Jurkat, Clone E6-1 (cell line): ENCODE results near the gene HNF4A.

Experiments used
- DNase-seq: peaks from one replicate; pipeline ENCODE4 v3.0.0-alpha.2; 2011; ENCODE audit warnings: low read depth, low spot score
- H3K4me3 ChIP-seq: 2 replicates; pipeline ENCODE4 v1.5.1; 2011; ENCODE audit warnings: mild to moderate bottlenecking, low read length, control low read depth, moderate library complexity

The HNF4A gene

GRCh38 chr20:44402391-44403193, 47.1 kb downstream of the HNF4A start:
- no peak overlapping the region for H3K4me3 ChIP-seq

DNA sequence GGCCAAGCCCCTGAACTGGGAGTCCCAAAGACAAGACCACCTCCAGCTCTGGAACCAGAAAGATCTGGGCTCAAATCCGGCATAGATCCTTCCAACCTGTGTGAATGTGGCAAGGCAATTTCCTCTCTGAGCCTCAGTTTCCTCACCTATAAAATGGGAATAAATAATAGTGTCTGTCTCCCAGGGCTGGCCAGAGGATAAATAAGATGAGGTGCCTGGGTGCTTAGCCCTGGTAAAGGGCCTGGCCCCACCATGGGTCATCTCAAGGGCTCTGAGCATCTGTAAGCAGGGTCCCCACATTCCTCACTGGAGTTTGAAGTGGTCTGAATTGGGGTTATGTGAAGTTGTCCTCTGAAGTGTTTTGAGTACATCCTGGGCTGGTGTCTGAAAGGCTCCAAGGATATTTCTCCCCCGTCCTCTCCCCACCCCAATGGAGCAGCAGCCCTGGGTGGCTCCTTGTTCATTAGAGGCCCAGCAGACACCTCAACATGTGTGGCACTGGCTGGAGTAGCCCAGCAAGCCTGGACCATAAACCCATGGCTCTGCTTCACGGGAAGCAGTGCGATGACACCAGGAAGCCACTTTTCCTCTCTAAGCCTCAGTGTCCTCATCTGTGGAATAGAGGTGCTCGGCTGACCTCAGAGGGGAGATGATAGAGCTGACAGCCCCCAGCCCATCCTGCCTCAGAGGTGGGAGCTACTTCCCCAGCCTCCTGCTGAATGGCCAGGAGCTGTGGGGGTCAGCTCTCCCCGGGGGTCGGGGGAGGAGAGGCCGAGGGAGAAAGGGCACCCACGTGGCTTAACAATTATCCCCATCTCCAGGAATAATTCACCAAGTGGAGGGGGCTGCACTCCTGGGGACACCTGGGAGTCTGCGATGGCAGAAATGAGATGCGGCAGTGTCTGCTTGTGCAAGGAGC, 48.0 kb downstream of the HNF4A start:
- no peak for DNase-seq
- no peak overlapping the region for H3K4me3 ChIP-seq

More at GRCh38 chr20:44402391-44403193, 47.1 kb downstream of the HNF4A start:
- no peak for DNase-seq

- DNase-seq: no peak
- no peak overlapping the region for H3K4me3 ChIP-seq
These were observed 49.0 kb downstream of the HNF4A start for GRCh38 chr20:44404204-44405181.

GRCh38 chr20:44405257-44405656, 49.8 kb downstream of the HNF4A start:
- DNase-seq: no peak
- no peak overlapping the region for H3K4me3 ChIP-seq

- DNase-seq: no peak
- H3K4me3 ChIP-seq: no peak overlapping the region
These were observed 50.5 kb downstream of the HNF4A start for GRCh38 chr20:44405785-44406571.

- H3K4me3 ChIP-seq: no peak overlapping the region
- DNase-seq: no peak
These were observed 51.2 kb downstream of the HNF4A start for GRCh38 chr20:44406572-44407137.

- no peak overlapping the region for H3K4me3 ChIP-seq
- no peak for DNase-seq
These were observed 52.1 kb downstream of the HNF4A start for GRCh38 chr20:44407402-44408184.

DNA sequence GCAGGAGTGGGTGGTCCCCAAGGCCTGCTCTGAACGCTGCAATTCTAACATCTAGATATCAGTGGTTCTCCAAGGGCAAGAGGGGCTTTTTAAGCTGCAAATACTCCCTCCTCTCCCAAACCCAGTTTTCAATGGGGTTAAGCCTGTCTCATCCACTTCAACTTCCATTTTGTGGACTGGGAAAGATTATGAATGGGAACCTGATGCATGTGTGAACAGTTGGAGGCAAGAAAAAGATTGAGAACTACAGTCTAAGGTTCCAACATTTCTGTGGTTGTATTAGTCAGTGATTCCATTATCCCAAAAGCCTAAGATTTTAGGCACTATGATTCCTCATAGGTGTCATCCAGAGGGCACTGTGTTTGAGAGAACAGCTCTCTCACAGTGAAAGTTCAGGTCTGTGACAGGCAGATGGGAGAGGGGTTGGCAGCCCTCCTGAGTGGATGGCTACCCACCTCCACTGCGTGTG, 53.7 kb downstream of the HNF4A start:
- H3K4me3 ChIP-seq: no peak overlapping the region
- no peak for DNase-seq

GRCh38 chr20:44410583-44411019, 55.1 kb downstream of the HNF4A start:
- H3K4me3 ChIP-seq: no peak overlapping the region
- no peak for DNase-seq

DNA sequence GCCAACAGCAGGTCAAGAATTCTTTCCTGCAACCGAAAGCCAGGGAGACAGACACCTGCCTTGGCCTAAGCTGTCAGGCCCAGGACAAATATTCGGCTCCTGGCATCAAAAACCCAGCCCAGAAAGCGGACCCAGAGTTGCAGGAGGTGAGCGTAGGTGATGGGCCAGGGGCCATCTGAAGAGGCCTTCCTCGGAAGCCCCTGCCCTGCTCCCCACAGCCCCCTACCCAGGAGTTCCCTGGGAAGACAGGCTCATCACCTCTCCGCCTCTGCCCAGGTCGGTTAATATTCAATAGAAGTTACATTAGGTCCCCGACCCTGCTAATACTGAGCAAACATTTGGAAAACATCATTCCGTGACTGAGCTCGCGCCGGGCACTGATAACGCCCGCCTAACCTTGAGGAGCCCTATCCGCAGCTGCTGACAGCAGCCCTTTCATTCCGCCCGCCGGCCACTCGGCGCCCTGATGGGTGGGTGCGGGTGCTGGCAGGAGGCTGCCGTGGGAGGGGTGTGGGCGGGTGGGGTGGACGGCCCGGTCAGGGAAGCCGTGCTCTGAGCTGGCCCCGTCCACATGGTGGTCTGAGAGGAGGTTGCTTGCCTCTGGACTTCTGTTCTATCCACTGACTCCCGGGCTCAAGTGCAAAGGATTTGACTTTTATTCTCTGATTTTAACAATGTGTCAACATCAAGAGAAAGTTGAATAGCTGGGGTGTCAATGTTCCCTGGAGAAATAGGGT, 55.7 kb downstream of the HNF4A start:
- DNase-seq: no peak
- H3K4me3 ChIP-seq: no peak overlapping the region

GRCh38 chr20:44411757-44412401, 56.4 kb downstream of the HNF4A start:
- no peak overlapping the region for H3K4me3 ChIP-seq
- DNase-seq: no peak

GRCh38 chr20:44412402-44413144, 57.1 kb downstream of the HNF4A start:
- no peak overlapping the region for H3K4me3 ChIP-seq
- no peak for DNase-seq

DNA sequence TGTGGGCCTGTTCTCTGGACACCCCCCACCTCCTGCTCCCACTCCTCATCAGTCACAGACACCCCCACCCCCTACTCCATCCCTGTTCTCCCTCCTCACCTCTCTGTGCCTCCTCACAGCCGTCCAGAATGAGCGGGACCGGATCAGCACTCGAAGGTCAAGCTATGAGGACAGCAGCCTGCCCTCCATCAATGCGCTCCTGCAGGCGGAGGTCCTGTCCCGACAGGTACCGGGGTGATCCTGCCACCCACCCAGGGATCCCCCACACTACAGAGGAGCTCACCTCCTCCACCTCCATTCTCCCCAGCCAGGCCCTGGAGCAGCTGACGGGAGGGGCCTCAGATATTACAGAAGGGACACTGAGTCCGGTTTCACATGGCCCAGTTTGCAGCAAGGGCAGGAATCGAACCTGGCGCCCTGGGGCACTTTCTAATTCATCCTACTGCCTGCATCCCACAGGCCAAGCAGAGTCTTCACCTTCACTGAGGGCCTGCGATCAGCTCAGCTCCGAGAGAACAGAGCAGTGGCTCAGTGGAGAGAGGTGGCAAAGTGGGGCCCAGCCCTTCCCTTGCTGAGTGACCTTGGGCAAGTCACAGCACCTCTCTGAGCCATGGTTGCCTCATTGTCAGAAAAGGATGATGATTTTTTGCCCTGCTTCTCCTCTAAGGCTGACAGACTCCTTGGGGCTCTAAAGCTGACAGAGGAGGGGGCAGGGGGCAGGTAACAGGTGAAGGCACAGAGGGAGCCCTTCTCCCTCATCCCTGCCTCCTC, 58.3 kb downstream of the HNF4A start:
- no peak overlapping the region for H3K4me3 ChIP-seq
- DNase-seq: no peak

DNA sequence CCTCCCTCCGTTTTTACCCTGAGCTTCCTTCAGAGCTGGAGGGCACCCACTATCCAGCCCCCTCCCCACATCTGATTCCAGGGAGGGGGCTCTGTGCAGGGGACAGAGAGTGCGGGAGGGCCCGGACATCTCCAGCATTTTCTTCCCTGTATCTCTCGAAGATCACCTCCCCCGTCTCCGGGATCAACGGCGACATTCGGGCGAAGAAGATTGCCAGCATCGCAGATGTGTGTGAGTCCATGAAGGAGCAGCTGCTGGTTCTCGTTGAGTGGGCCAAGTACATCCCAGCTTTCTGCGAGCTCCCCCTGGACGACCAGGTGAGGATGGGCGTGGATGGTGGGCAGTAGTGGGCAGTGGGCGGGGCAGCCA, 58.8 kb downstream of the HNF4A start:
- no peak overlapping the region for H3K4me3 ChIP-seq
- DNase-seq: no peak

- no peak for DNase-seq
- H3K4me3 ChIP-seq: no peak overlapping the region
These were observed 59.3 kb downstream of the HNF4A start for GRCh38 chr20:44414808-44415207.
